Measurements from ENCODE around the gene CREB3L2.
"Not testable (repeated sequence)": the region's sequence is repeated elsewhere in the genome, so short reads cannot be mapped to it uniquely, and the experiment has no call there.

CREB3L2 gene

GRCh38 chr7:137927386-137927785 lies 74.5 kb downstream of the CREB3L2 start:
- peaks cover 4% of the 10 kb centered on the region for H3K4me1 ChIP-seq (ENCODE audit: control insufficient read depth, insufficient read depth, low read length)
- H3K27me3 ChIP-seq (ENCODE audit: control insufficient read depth, insufficient read depth, low read length) = no peaks in the 10 kb centered on the region
- no peak overlapping the region for H3K27ac ChIP-seq (ENCODE audit: low read depth, low read length)
- H3K36me3 ChIP-seq (ENCODE audit: control insufficient read depth, insufficient read depth, low read length) = peaks cover 8% of the 10 kb centered on the region
- no peak overlapping the region for H3K4me3 ChIP-seq (ENCODE audit: low read length)
- H3K9ac ChIP-seq (ENCODE audit: low read length) = no peak overlapping the region

DNA sequence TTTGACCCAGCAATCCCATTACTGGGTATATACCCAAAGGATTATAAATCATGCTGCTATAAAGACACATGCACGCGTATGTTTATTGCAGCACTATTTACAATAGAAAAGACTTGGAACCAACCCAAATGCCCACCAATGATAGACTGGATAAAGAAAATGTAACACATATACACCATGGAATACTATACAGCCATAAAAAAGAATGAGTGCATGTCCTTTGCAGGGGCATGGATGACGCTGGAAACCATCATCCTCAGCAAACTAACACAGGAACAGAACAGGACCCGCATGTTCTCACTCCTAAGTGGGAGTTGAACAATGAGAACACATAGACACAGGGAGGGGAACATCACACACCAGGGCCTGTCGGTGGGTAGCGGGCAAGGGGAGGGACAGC lies 75.7 kb downstream of the CREB3L2 start:
- H3K9ac ChIP-seq (ENCODE audit: low read length); H3K4me3 ChIP-seq (ENCODE audit: low read length); H3K27ac ChIP-seq (ENCODE audit: low read depth, low read length); H3K36me3 ChIP-seq (ENCODE audit: control insufficient read depth, insufficient read depth, low read length); H3K4me1 ChIP-seq (ENCODE audit: control insufficient read depth, insufficient read depth, low read length); H3K27me3 ChIP-seq (ENCODE audit: control insufficient read depth, insufficient read depth, low read length): not testable (repeated sequence)

DNA sequence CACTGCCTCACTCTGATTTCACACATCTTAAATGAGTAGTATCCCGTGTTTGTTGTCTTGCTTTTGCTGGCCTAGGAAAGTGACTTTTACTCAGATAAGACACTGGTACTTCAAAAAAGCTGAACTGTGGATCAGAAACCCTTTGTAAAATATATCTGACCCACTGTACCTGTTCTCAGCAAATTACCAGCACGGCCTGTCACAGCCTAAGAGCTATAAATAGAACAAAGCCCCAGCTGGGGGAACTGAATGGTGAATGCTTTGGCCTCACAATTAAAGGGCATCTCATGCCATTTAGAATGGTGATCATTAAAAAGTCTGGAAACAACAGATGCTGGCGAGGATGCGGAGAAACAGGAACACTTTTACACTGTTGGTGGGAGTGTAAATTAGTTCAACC lies 76.1 kb downstream of the CREB3L2 start:
- H3K4me1 ChIP-seq (ENCODE audit: control insufficient read depth, insufficient read depth, low read length) = peaks cover 10% of the 10 kb centered on the region
- no peak overlapping the region for H3K9ac ChIP-seq (ENCODE audit: low read length)
- no peak overlapping the region for H3K4me3 ChIP-seq (ENCODE audit: low read length)
- no peaks in the 10 kb centered on the region for H3K27me3 ChIP-seq (ENCODE audit: control insufficient read depth, insufficient read depth, low read length)
- H3K27ac ChIP-seq (ENCODE audit: low read depth, low read length) = no peak overlapping the region
- peaks cover 8% of the 10 kb centered on the region for H3K36me3 ChIP-seq (ENCODE audit: control insufficient read depth, insufficient read depth, low read length)

- Histone ChIP-seq H3K27me3 (ENCODE audit: control insufficient read depth, insufficient read depth, low read length) (no peaks in the 10 kb centered on the region), H3K4me3 (ENCODE audit: low read length) (no peak overlapping the region), H3K27ac (ENCODE audit: low read depth, low read length) (no peak overlapping the region), H3K4me1 (ENCODE audit: control insufficient read depth, insufficient read depth, low read length) (peaks cover 9% of the 10 kb centered on the region), H3K36me3 (ENCODE audit: control insufficient read depth, insufficient read depth, low read length) (peaks cover 8% of the 10 kb centered on the region), H3K9ac (ENCODE audit: low read length) (no peak overlapping the region)
These were observed 76.8 kb downstream of the CREB3L2 start for GRCh38 chr7:137925091-137925490.

DNA sequence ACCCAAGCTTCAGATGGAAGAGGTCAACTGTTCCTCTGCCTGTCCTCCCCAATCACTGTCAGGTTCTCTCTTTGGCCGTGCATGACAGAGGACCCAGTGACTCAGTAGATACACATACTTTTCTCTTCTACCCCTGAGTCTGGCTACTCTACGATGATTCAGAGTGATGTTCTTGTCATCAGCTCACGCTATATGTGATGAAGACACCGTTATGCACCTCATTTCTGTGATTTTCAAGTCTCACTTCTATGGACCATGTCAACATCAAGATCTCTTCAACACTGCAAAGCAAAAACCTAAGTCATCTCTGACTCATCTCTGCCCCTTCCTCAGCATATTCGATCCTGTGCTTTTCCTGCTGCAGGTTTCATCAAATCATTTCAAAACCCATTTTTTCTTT lies 78.5 kb downstream of the CREB3L2 start:
- Histone ChIP-seq H3K9ac (ENCODE audit: low read length) (no peak overlapping the region), H3K36me3 (ENCODE audit: control insufficient read depth, insufficient read depth, low read length) (peaks cover 8% of the 10 kb centered on the region), H3K27ac (ENCODE audit: low read depth, low read length) (no peak overlapping the region), H3K4me3 (ENCODE audit: low read length) (no peak overlapping the region), H3K27me3 (ENCODE audit: control insufficient read depth, insufficient read depth, low read length) (no peaks in the 10 kb centered on the region), H3K4me1 (ENCODE audit: control insufficient read depth, insufficient read depth, low read length) (peaks cover 9% of the 10 kb centered on the region)

GRCh38 chr7:137920637-137921399 lies 81.1 kb downstream of the CREB3L2 start:
- no peaks in the 10 kb centered on the region for H3K27me3 ChIP-seq (ENCODE audit: control insufficient read depth, insufficient read depth, low read length)
- peak overlapping the region; percentile 66 for H3K27ac ChIP-seq (ENCODE audit: low read depth, low read length)
- no peak overlapping the region for H3K9ac ChIP-seq (ENCODE audit: low read length)
- H3K4me3 ChIP-seq (ENCODE audit: low read length) = no peak overlapping the region
- peaks cover 9% of the 10 kb centered on the region for H3K4me1 ChIP-seq (ENCODE audit: control insufficient read depth, insufficient read depth, low read length)
- peaks cover under 1% of the 10 kb centered on the region for H3K36me3 ChIP-seq (ENCODE audit: control insufficient read depth, insufficient read depth, low read length)

DNA sequence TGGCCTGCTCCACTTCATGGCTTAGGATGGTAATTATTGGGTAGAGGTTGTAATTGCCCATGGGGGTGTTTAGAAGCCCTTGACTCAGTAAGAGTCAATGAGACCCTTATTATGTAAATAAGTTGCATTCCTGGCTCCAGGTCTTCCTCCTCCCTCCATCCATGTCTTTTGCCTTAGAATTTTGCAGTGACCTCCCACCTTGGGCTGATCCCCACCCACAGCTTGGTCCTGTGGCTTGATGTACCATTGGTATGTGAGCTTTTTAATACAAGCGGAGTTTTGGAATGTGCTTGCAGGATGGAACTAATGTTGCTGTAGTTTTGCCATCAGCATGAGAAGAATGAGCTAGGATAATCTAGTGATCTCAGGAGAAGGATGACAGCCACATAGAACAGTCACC lies 81.9 kb downstream of the CREB3L2 start:
- H3K27ac ChIP-seq (ENCODE audit: low read depth, low read length) = peak overlapping the region; percentile 66

DNA sequence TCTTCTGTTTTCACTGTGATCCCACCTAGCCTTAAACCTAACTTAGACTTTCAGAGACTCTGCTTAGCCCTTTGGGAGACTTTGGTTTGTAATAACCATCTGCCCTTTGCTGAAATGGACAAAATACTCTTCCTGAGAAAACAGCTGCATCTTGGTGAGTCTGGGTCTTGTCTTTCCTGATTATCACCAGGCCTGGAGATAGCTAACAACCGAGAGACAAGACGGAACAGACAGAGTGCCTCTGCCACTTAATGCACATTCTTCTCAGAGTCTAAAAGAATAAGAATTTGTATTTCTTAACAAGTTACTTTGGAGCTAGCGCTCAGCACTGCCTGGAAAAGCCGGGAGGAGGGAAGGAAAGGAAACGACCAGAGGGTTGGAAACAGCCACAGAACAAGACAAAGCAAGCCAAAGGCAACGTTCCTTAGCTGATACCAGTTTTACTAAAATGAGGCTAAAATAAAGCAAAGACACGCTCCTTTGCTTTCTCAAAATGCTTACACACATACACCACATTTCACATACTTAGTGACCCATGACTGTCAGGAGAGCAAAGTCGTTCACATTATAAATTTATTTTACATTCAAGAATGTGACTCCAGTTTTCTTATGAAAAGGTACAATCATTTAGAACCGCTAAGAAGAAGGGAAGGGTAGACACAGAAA lies 84.8 kb downstream of the CREB3L2 start:
- Histone ChIP-seq H3K27ac (ENCODE audit: low read depth, low read length) (no peak overlapping the region), H3K4me3 (ENCODE audit: low read length) (no peak overlapping the region), H3K27me3 (ENCODE audit: control insufficient read depth, insufficient read depth, low read length) (no peaks in the 10 kb centered on the region), H3K4me1 (ENCODE audit: control insufficient read depth, insufficient read depth, low read length) (peaks cover 9% of the 10 kb centered on the region), H3K9ac (ENCODE audit: low read length) (no peak overlapping the region), H3K36me3 (ENCODE audit: control insufficient read depth, insufficient read depth, low read length) (peaks cover 10% of the 10 kb centered on the region)

More for the DNA sequence above, 81.9 kb downstream of the CREB3L2 start:
- no peaks in the 10 kb centered on the region for H3K27me3 ChIP-seq (ENCODE audit: control insufficient read depth, insufficient read depth, low read length)
- H3K4me3 ChIP-seq (ENCODE audit: low read length) = no peak overlapping the region
- H3K36me3 ChIP-seq (ENCODE audit: control insufficient read depth, insufficient read depth, low read length) = peaks cover 2% of the 10 kb centered on the region
- no peak overlapping the region for H3K9ac ChIP-seq (ENCODE audit: low read length)
- peaks cover 9% of the 10 kb centered on the region for H3K4me1 ChIP-seq (ENCODE audit: control insufficient read depth, insufficient read depth, low read length)

DNA sequence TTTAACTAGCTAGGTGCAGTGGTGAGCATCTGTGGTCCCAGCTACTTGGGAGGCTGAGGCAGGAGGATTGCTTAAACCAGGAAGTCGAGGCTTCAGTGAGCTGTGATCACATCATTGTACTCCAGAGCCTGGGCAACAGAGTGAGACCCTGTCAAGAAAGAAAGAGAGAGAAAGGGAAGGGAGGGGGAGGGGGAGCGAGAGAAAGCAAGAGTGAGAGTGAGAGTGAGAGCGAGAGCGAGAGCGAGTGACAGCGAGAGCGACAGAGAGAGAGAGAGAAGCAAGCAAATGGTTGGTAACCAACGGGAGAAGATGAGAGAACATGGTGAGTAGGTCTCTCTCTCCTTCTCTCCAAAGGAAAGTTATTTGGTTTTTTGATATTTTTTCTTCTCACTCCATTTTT lies 85.3 kb downstream of the CREB3L2 start:
- no peak overlapping the region for H3K4me3 ChIP-seq (ENCODE audit: low read length)
- no peaks in the 10 kb centered on the region for H3K27me3 ChIP-seq (ENCODE audit: control insufficient read depth, insufficient read depth, low read length)
- H3K9ac ChIP-seq (ENCODE audit: low read length) = no peak overlapping the region
- H3K36me3 ChIP-seq (ENCODE audit: control insufficient read depth, insufficient read depth, low read length) = peaks cover 14% of the 10 kb centered on the region
- H3K27ac ChIP-seq (ENCODE audit: low read depth, low read length) = peak overlapping the region; percentile 32
- H3K4me1 ChIP-seq (ENCODE audit: control insufficient read depth, insufficient read depth, low read length) = peaks cover 9% of the 10 kb centered on the region

GRCh38 chr7:137915266-137915665 lies 86.6 kb downstream of the CREB3L2 start:
- no peak overlapping the region for H3K4me3 ChIP-seq (ENCODE audit: low read length)
- H3K4me1 ChIP-seq (ENCODE audit: control insufficient read depth, insufficient read depth, low read length) = no peaks in the 10 kb centered on the region
- H3K27me3 ChIP-seq (ENCODE audit: control insufficient read depth, insufficient read depth, low read length) = no peaks in the 10 kb centered on the region
- no peak overlapping the region for H3K9ac ChIP-seq (ENCODE audit: low read length)
- H3K27ac ChIP-seq (ENCODE audit: low read depth, low read length) = no peak overlapping the region
- H3K36me3 ChIP-seq (ENCODE audit: control insufficient read depth, insufficient read depth, low read length) = peaks cover 16% of the 10 kb centered on the region

- Histone ChIP-seq H3K9ac (ENCODE audit: low read length) (no peak overlapping the region), H3K4me1 (ENCODE audit: control insufficient read depth, insufficient read depth, low read length) (peaks cover 4% of the 10 kb centered on the region), H3K36me3 (ENCODE audit: control insufficient read depth, insufficient read depth, low read length) (peaks cover 21% of the 10 kb centered on the region), H3K4me3 (ENCODE audit: low read length) (no peak overlapping the region), H3K27ac (ENCODE audit: low read depth, low read length) (no peak overlapping the region), H3K27me3 (ENCODE audit: control insufficient read depth, insufficient read depth, low read length) (no peaks in the 10 kb centered on the region)
These were observed 87.9 kb downstream of the CREB3L2 start for GRCh38 chr7:137913985-137914384.

GRCh38 chr7:137909042-137909441 lies 92.8 kb downstream of the CREB3L2 start:
- Histone ChIP-seq H3K4me3 (ENCODE audit: low read length) (no peak overlapping the region), H3K4me1 (ENCODE audit: control insufficient read depth, insufficient read depth, low read length) (peaks cover 6% of the 10 kb centered on the region), H3K36me3 (ENCODE audit: control insufficient read depth, insufficient read depth, low read length) (peaks cover 30% of the 10 kb centered on the region), H3K27me3 (ENCODE audit: control insufficient read depth, insufficient read depth, low read length) (no peaks in the 10 kb centered on the region), H3K27ac (ENCODE audit: low read depth, low read length) (peak overlapping the region; percentile 39), H3K9ac (ENCODE audit: low read length) (no peak overlapping the region)

GRCh38 chr7:137908106-137908505 lies 93.8 kb downstream of the CREB3L2 start:
- no peak overlapping the region for H3K4me3 ChIP-seq (ENCODE audit: low read length)
- no peak overlapping the region for H3K9ac ChIP-seq (ENCODE audit: low read length)
- H3K27me3 ChIP-seq (ENCODE audit: control insufficient read depth, insufficient read depth, low read length) = no peaks in the 10 kb centered on the region
- H3K4me1 ChIP-seq (ENCODE audit: control insufficient read depth, insufficient read depth, low read length) = peaks cover 10% of the 10 kb centered on the region
- peak overlapping the region; percentile 8 for H3K27ac ChIP-seq (ENCODE audit: low read depth, low read length)
- peaks cover 24% of the 10 kb centered on the region for H3K36me3 ChIP-seq (ENCODE audit: control insufficient read depth, insufficient read depth, low read length)

Measured in rectal smooth muscle tissue (tissue), 1 donor.